ENCODE results near the gene MGAT1. TPM values are rescaled to one million over a fixed set of nuclear protein-coding genes. Genes with fewer than 3 reads are reported as not detected.
A peak's percentile ranks its signal among the peaks of the same experiment; 100 is the strongest.
"Not testable (repeated sequence)": the region's sequence is repeated elsewhere in the genome, so short reads cannot be mapped to it uniquely, and the experiment has no call there.

Gene MGAT1
- total RNA-seq = 67.0 TPM
- long read RNA-seq, transcript MGAT1-203 (3 exons, 3,077 nt) = minor isoform, 23 of 177 reads
- long read RNA-seq, transcript MGAT1-201 (2 exons, 2,761 nt) = major isoform, 75 of 177 reads
- long read RNA-seq, partial matches to known transcripts = 1 of 177 reads
- long read RNA-seq, other reads (novel, unspliced or antisense) = 72 of 177 reads

GRCh38 chr5:180802325-180803180 lies at the start of gene MGAT1:
Gene MGAT1, minus strand, starts transcription at chr5:180802806. Its CDS starts 9,835 bp downstream, at chr5:180792971.
- peak; percentile 91 for DNase-seq
- ATAC-seq = peak; percentile 93
- intact Hi-C loops (cut with micrococcal nuclease) = no loop called here

GRCh38 chr5:180850434-180851078 lies 48.0 kb upstream of the MGAT1 start:
- intact Hi-C loops (cut with micrococcal nuclease) = no loop called here
- DNase-seq (no peak), ATAC-seq (no peak)

- DNase-seq = no peak
- no peak for ATAC-seq
- intact Hi-C loops (cut with micrococcal nuclease) = no loop called here
Observed at GRCh38 chr5:180849827-180850226, 47.2 kb upstream of the MGAT1 start.

- ATAC-seq = no peak
- intact Hi-C loops (cut with micrococcal nuclease) = no loop called here
Observed at GRCh38 chr5:180848878-180849277, 46.3 kb upstream of the MGAT1 start.

GRCh38 chr5:180848265-180848664 lies 45.7 kb upstream of the MGAT1 start:
- intact Hi-C loops (cut with micrococcal nuclease) = no loop called here
- ATAC-seq (no peak), DNase-seq (no peak)

More at GRCh38 chr5:180848878-180849277, 46.3 kb upstream of the MGAT1 start:
- no peak for DNase-seq

- ATAC-seq = no peak
Observed at GRCh38 chr5:180847026-180847425, 44.4 kb upstream of the MGAT1 start.

GRCh38 chr5:180844858-180845257 lies 42.3 kb upstream of the MGAT1 start:
- intact Hi-C loops (cut with micrococcal nuclease) = no loop called here
- DNase-seq = no peak
- ATAC-seq = no peak

More at GRCh38 chr5:180847026-180847425, 44.4 kb upstream of the MGAT1 start:
- intact Hi-C loops (cut with micrococcal nuclease) = no loop called here
- no peak for DNase-seq

GRCh38 chr5:180844432-180844831 lies 41.8 kb upstream of the MGAT1 start:
- ATAC-seq (no peak), DNase-seq (no peak)
- intact Hi-C loops (cut with micrococcal nuclease) = no loop called here

GRCh38 chr5:180839935-180840334 lies 37.3 kb upstream of the MGAT1 start:
- ATAC-seq = no peak
- intact Hi-C loops (cut with micrococcal nuclease) = no loop called here
- no peak for DNase-seq

GRCh38 chr5:180839227-180839626 lies 36.6 kb upstream of the MGAT1 start:
- ATAC-seq (no peak), DNase-seq (no peak)
- intact Hi-C loops (cut with micrococcal nuclease) = no loop called here

GRCh38 chr5:180837478-180837877 lies 34.9 kb upstream of the MGAT1 start:
- intact Hi-C loops (cut with micrococcal nuclease) = no loop called here
- no peak for DNase-seq
- no peak for ATAC-seq

GRCh38 chr5:180832638-180833068 lies 30.0 kb upstream of the MGAT1 start:
- no peak for DNase-seq
- intact Hi-C loops (cut with micrococcal nuclease) = no loop called here
- ATAC-seq = no peak

GRCh38 chr5:180831139-180832093 lies 28.8 kb upstream of the MGAT1 start:
- DNase-seq = peak; percentile 94
- intact Hi-C loops (cut with micrococcal nuclease) = no loop called here
- ATAC-seq = peak; percentile 99

GRCh38 chr5:180830253-180831138 lies 27.9 kb upstream of the MGAT1 start:
- peak; percentile 77 for DNase-seq
- ATAC-seq = peak; percentile 72
- intact Hi-C loops (cut with micrococcal nuclease) = no loop called here

GRCh38 chr5:180829726-180830125 lies 27.1 kb upstream of the MGAT1 start:
- intact Hi-C loops (cut with micrococcal nuclease) = no loop called here
- no peak for ATAC-seq
- DNase-seq = no peak

- ATAC-seq; DNase-seq; intact Hi-C loops (cut with micrococcal nuclease): not testable (repeated sequence)
Observed at GRCh38 chr5:180828756-180829531, 26.3 kb upstream of the MGAT1 start.

GRCh38 chr5:180827374-180827773 lies 24.8 kb upstream of the MGAT1 start:
- intact Hi-C loops (cut with micrococcal nuclease); ATAC-seq; DNase-seq: not testable (repeated sequence)

Measured in left ventricle myocardium superior (tissue), 1 donor.